Measurements from ENCODE around the gene ALG13.

DNA sequence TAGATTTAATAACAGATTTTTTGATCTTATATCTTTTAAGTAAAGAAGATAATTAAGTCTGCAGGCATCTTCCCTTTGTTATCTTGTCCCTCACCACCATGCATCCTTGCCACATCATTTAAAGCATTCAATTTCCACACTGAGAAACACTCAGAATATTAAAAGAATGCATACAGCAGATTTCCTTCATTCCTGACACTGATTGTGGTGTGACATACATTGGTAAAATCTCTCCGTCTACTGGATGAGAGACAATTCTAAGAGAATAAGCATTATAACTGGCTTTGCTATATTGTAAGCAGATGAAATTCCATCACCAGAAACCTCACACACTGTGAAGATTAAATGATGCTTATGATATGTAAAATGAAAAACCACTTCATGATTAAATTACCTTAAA, 97.6 kb downstream of the ALG13 start:
- TF ChIP-seq, protein P1, sequence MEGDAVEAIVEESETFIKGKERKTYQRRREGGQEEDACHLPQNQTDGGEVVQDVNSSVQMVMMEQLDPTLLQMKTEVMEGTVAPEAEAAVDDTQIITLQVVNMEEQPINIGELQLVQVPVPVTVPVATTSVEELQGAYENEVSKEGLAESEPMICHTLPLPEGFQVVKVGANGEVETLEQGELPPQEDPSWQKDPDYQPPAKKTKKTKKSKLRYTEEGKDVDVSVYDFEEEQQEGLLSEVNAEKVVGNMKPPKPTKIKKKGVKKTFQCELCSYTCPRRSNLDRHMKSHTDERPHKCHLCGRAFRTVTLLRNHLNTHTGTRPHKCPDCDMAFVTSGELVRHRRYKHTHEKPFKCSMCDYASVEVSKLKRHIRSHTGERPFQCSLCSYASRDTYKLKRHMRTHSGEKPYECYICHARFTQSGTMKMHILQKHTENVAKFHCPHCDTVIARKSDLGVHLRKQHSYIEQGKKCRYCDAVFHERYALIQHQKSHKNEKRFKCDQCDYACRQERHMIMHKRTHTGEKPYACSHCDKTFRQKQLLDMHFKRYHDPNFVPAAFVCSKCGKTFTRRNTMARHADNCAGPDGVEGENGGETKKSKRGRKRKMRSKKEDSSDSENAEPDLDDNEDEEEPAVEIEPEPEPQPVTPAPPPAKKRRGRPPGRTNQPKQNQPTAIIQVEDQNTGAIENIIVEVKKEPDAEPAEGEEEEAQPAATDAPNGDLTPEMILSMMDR (IDR thresholded peaks at IDR 0.05) = no peak
- TF ChIP-seq POLR2A (IDR thresholded peaks at IDR 0.05) (no peak), POLR2AphosphoS5 (IDR thresholded peaks at IDR 0.05) (no peak)
